GM21717 (cell line): ENCODE data around the gene PTGES3L.
"Not testable (repeated sequence)": the region's sequence is repeated elsewhere in the genome, so short reads cannot be mapped to it uniquely, and the experiment has no call there.

Experiments used
- ATAC-seq: cut with Tn5 transposase; IDR thresholded peaks from one replicate; pipeline ENCODE4 v1.9.1; 2021; ENCODE audit warnings: mild to moderate bottlenecking, moderate library complexity; ENCODE audit not compliant: unreplicated experiment

The PTGES3L gene

DNA sequence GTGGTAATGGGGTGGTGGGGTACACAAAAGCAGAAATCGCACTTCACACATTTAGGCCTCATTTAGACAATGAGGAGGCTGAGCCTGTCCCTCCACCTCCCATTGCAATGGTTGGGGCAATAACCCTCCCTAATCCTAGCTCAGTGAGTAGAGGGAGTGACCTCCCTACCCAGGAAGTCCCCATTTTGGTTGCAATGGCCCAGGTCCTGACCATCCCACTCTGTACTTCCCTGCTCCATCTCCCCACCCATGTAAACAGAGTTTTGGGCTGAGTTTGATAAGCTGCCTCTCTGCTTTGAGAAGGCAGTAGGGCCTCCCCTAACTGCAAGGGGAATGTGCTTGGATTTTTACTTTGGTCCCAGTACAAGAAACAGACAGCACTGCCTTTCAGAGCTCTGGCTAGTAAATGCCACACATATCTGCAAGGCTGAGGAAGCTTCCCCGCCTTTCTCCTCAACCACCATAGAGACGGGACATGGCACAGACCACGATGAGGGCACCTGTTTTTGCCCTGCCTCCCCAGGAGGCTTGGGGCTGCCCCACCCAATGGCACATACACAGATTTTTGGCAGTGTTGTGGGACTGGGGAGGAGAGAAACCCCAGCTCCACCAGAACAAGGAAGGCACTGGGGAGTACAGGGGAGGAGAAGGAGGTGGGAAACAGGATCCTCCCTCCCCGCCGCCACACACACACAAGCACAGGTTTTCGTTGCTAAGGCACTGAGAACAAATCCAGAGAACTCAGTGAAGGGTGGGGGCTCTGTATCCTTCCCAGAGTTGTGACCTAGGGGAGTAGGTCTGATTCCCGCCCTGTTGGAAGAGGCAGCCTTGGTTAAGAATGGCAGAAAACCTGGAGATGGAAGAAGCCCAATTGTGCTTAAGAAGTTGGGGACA, 35.0 kb upstream of the PTGES3L start:
- no peak for ATAC-seq

DNA sequence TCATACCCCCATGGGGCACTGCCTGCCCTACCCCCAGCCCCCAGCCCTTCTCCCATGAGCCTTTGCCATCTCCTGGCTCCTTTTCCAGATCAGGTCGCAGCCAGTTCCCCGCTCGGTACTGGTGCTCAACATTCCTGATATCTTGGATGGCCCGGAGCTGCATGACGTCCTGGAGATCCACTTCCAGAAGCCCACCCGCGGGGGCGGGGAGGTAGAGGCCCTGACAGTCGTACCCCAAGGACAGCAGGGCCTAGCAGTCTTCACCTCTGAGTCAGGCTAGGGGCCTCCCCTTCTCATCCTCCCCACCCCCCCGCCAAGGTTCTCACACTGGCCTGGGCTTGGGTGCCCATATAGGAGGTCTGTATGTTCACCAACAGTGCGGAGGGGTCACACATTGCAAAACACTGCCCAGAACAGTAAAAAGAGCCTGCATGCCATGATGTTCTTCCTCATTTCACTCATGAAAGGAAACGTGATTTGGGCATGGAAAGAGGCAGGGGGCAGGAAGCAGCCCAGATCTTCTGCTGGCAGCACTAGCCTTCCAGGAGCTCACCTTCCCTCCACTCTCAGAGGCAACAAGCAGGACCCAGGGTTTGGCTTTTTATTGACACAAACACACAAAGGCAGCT, 34.3 kb upstream of the PTGES3L start:
- ATAC-seq: no peak

DNA sequence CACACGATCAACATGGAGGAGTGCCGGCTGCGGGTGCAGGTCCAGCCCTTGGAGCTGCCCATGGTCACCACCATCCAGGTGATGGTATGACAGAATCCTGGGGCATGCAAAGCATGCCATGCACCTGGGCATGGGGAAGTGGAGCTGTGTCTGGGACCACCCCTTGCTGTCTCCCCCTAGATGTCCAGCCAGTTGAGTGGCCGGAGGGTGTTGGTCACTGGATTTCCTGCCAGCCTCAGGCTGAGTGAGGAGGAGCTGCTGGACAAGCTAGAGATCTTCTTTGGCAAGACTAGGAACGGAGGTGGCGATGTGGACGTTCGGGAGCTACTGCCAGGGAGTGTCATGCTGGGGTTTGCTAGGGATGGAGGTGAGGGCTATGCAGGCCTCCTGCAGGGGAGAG, 33.4 kb upstream of the PTGES3L start:
- no peak for ATAC-seq

DNA sequence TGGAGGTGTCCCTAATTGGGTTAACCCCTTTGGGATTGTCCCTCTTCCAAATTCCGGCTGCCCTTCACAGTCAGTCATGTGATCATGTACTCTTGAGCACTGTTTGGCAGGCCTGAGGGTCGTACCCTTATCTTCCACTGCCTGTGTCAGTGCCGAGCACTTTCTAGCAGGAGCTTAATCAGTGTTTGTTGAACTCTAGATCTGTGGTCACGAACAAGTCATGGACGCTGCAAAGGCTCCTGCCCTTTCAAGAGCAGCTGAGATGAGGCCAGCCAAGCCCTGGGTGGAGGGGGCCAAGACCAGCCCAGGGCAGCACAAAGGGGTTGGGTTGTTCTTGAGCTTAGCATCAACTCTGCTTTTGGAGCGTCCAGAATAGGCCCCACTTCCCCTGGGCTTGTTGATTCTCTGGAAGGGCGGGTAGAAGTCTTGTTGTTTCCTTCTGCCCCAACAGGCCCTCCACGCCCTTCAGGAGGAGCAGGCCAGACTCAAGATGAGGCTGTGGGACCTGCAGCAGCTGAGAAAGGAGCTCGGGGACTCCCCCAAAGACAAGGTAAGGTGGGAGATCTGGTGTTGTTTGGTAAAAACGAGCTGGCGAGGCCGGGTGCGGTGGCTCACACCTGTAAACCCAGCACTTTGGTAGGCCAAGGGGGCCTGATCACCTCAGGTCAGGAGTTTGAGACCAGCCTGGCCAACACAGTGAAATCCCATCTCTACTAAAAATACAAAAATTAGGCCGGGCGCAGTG, 32.0 kb upstream of the PTGES3L start:
- ATAC-seq: no peak

DNA sequence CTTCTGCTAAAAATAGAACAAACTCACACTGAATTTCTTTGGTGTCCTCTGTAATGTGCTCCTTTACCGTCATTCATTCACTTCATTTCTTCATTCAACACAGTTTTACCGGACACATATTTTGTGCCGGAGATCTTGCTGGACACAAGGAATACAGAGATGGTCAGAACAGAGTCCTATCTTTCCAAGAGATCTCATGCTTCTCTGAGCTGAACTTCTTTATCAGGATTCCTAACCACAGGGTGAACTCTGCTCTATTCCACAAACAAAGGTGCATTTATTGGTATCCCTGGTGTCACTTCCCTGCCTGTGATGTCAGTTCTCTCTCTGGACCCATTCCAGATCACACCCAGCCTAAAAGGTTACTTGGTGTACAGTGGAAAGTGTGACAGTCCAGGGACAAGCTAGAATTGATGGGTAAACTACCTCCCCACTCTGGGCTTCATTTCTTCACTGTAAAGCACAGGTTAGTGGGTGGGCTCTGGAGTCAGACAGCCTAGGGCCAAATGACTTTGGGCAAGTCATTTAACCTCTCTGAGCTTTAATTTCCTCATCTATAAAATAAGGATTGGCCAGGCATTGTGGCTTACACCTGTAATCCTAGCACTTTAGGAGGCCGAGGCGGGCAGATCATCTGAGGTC, 30.9 kb upstream of the PTGES3L start:
- no peak for ATAC-seq

DNA sequence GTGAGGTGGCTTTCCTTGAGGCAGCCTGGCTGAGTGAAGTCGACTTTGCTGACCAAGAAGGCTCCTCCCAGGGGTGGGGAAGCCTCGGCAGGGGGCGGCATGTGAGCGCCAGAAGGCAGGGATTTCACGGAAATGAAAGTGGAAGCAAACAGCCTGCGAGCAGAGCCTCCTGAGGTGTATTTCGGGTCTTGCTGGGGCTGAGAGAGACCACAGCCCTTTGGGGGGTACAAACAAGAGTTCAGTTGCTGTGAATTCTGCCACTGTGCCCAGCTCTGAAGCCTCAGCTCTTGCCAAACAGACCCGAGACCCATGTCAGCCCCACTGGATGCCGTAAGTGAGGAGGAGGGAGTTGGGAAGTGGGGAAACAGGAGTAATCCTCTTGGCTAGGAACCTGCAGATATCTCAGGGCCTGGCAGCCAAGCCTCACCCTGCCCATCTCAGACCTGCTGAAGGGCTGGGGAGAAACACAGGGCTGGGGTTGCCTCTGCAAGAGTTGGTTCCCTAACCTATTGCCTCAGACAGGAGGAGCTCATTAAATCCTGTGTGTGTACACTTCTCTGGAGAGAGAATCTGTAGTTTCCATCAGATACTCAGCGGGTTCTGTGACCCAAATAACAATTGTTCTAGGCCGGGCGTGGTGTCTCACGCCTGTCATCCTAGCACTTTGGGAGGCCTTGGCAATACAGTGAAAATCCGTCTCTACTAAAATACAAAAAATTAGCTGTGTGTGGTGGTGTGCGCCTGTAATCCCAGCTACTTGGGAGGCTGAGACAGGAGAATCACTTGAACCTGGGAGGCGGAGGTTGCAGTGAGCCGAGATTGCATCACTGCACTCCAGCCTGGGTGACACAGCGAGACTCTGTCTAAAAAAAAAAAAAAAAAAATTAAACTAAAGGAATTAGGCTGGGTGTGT, 27.0 kb upstream of the PTGES3L start, which contains the start of gene IFI35:
IFI35 (plus strand) TSS at position 146 of the 913 bp plus-strand sequence; CDS start at position 310, 164 bp downstream.
- peak; percentile 73 for ATAC-seq

DNA sequence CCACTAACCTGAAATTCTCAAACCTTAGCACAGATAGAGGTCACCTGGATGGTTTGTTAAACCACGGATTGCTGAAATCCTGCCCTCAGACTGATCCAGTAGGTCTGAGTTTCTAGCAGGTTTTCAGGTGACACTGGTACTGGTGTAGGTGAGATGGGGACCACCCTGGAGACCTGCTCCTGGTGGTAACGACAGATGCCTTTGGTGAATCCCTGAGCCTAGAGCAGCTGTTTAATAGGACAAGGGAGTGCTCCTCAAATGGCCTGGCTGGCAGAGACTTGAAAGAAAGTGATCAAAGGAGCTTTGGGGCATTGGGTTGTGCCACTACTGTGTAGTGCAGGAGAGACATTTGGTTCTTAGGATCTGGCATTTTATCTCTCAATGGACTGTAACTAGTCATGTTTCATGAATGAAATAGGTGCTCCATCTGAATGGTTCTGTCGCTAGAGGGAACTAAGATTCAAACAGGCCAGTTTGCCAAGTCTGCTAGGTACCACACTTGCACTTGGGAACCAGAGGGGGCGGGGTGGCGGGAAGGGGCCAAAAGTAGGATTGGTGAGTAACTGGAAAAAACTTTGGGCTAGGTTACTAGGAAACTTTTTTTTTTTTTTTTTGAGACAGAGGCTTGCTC, 23.8 kb upstream of the PTGES3L start:
- no peak for ATAC-seq

DNA sequence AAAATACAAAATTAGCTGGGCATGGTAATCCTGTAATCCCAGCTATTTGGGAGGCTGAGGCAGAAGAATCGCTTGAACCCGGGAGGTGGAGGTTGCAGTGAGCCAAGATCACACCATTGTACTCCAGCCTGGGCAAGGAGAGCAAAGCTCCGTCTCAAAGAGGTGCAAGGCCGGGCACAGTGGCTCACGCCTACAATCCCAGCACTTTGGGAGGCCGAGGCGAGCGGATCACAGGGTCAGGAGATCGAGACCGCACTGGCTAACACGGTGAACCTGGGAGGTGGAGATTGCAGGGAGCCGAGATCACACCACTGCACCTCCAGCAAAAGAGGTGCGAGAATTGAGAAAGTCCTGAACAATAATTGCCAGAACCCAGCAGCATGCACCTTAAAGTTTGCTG, 21.0 kb upstream of the PTGES3L start:
- not testable (repeated sequence) for ATAC-seq

DNA sequence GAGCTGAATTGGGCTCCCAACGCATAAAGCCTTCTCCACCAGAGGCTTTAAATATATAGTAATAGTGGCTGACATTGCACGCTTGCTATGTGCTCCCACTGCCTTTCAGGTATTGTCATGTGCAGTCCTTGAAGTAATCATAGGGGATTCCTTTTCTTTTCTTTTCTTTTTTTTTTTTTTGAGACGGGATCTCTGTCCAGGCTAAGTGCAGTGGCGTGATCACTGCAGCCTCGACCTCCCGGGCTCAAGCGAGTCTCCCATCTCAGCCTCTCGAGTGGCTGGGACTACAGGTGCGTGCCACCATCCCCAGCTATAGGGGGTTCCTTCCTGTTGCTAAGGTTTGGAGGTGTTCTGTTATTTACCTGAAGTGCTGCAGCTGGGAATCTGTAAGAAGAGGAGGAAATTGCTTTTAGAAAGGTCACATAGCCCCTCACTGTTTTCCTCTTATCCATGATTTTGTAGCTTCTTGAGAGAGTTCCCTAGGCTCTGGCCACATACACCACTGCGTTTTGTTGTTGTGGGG, 19.2 kb upstream of the PTGES3L start:
- no peak for ATAC-seq

DNA sequence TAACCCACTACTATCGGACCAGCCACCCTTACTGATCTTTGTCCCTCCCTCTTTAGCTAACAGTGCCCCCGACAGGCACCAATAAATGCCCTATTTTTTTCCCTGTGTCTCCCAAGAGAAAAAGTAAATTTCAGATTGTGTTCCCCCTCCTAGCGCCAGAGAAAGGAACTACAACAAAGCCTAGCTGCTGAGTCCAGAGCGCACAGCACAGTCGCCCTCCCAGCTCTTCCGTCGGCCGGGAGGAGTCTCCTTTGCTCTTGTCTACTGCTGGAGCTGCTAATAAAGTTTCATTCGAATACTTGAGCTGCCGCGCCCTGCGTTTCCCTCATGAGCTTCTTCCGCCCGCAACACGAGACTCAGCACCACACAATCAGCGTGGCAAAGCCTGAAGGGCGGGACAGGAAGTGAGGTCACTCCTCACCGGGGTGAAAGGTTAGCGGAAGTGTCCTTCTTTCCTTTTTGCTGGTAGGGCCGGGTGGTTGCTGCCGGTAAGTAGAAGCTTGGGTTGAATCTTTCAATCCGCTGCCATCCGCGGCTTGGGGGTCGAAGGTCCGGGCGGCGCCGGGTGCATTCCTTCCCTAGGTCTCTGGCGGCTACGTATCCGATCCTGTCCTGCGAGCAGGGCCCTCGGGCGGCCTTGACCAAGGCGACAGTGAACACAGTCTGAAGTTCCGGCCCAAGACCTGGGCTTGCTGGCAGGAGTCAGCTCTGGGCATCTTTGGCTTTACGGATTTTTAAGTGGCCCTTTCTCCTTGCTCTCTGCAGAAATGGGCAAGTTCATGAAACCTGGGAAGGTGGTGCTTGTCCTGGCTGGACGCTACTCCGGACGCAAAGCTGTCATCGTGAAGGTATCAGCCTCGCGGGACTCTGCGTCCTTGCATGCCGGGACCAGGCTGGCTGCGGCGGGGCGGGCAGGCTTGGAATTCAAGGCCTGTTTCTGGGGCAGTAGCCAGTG, 18.4 kb upstream of the PTGES3L start, which contains the start of gene RPL27:
RPL27 (plus strand) TSS at position 436 of the 955 bp plus-strand sequence; CDS start at position 768, 332 bp downstream.
- ATAC-seq: peak; percentile 78

DNA sequence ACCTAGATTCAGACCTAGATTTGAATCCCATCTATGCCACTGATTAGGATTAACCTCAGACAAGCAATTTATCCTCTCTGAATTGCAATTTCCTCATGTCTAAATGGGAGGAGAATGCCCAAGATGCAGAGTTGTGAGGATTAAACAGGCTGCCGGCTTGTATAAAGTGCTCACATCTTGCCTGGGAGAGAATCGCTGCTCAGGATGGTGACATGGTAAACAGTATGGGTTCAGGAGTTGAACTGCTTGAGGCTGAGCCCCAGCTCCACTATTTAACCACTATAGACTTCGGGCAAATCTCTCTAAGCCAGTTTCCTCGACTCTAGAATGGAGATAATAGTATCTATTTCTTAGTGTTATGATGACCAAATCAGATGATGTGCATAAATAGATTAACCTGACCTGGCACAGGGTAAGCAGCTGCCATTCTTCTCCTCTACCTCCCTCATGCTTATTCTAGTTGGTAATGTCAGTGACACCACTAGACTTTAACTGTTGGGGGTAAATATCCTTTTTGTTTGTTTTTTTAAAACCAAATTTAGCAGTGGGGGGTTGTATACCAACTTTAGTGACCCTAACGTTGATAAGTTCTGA, 17.6 kb upstream of the PTGES3L start:
- peak; percentile 5 for ATAC-seq

DNA sequence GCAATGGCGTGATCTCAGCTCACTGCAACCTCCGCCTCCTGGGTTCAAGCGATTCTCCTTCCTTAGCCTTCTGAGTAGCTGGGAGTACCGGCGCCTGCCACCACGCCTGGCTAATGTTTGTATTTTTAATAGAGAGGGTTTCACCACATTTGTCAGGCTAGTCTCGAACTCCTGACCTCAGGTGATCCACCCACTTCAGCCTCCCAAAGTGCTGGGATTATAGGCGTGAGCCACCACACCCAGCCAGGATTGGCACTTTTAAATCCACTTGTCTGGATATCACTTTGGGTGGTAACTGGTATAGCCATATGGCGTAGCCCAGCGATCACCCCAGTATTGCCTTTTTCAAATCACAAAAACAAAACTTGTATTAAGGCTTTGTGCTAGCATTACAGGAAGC, 14.0 kb upstream of the PTGES3L start:
- ATAC-seq: not testable (repeated sequence)

DNA sequence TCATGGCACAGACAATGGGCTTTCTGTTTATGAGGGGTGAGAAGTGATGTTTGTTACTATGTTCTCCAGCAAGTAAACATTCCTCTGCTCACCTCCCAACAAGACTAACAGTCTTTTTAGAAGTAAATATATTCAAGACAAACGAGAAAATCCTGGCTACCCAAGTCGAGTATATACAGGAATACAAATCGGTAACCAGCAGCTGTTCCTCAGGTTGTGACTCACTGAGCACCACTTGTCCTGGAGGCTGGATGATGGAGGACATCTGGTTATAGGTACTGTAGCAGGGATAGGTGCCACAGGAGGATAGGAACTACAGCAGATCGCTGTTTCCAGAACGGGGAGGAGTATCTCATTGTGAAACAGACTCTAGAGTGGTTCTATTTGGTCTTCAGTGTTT, 13.0 kb upstream of the PTGES3L start:
- ATAC-seq: no peak

DNA sequence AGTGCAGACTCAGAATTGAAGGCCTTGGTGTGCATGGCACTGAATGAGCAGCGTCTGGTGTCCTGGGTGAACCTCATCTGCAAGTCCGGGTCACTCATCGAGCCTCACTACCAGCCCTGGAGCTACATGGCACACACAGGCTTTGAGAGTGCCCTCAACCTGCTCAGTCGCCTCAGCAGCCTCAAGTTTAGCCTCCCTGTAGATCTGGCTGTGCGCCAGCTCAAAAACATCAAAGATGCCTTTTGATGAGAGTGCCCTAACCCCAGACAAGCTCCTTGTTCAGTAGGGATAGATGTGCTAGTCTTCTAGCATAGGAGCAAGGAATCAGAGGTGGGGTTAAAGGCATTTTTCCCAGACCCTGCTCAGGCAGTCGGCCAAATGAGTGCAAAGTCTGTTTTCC, 11.6 kb upstream of the PTGES3L start:
- ATAC-seq: no peak

DNA sequence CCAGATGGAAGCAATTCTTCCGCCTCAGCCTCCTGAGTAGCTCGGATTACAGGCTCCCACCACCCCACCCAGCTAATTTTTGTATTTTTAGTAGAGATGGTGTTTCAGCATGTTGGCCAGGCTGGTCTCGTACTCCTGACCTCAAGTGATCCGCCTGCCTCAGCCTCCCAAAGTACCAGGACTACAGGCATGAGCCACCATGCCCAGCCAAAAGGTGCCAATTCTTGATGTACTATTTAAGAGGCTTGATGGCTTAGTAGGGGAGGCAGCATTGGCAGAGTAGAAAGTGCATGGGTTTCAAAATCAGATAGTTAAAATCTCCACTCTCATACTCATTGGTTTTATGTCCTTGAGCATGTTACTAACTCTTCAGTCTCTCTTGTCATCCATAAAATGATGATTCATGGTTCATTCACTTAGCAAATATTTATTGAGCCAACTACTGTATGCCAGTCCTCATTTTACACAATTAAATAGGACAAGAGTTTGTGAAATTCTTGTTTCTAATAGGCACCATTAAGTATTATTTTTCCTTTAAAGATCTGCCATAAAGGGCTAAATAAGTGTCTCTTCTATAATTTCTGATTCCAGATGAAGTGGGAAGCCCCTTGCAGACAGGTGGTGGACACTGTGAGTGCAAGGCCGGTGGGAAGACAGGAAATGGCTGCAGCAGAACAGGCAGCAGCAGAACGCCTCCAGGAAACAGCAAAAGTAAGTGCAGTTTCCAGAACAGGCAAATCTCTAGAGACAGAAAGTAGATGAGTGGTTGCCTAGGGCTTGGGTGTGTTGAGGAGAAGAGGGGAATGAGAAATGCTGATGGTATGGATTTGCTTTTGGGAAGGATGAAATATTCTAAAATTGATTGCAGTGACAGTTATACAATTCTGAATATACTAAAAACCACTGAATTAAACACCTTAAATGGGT, 10.1 kb upstream of the PTGES3L start:
- ATAC-seq: no peak

DNA sequence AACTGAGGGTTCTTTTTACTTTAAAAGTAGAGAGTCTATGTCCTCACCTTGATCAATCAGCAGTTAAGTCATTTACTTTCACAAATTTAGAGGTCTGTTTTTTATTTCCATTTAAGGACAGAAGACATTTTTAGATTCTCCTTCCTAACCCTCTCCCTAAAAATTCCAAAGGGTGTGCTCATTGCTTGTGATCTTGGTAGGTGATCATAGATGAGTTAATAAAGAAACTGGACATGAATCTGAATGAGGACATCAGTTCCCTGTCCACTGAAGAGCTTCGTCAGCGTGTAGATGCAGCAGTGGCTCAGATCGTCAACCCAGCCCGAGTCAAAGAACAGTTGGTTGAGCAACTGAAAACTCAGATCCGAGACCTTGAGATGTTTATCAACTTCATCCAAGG, 9.3 kb upstream of the PTGES3L start:
- no peak for ATAC-seq

DNA sequence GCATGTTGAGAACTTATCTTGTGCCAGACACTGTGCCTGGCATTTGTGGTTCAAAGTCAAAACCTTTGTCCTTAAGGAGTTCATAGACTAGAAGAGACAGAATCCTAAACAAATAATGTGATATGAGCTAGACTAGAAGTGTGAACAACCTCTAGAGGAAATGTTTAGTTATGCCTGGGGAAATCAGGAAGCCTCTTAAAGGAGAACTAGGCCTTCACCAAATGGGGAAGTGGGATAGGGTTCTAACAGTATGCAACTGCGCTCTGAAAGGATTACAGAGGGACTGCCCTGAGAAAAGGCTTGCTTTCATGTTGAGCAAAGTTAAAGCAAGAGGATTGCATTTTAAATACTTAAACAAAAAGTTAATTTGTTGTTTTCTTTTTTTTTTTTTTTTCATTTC, 5.3 kb upstream of the PTGES3L start:
- no peak for ATAC-seq
